Keratinocyte (primary cell): ENCODE data around the gene SNIP1. TPM values are rescaled to one million over a fixed set of nuclear protein-coding genes. Genes with fewer than 3 reads are reported as not detected.

Experiments
- DNase-seq: peaks from one replicate; pipeline ENCODE4 v3.0.0-alpha.2; 2011; ENCODE audit warnings: low read depth, missing footprints, low spot score
- FAIRE-seq: peaks from 2 replicates; lab custom pipeline; 2011; peaks lifted over from hg19 to GRCh38; lab: Jason Lieb, UNC
- H2AFZ ChIP-seq: 2 replicates; pipeline ENCODE4 v1.6.0; 2012; ENCODE audit warnings: low read length, control low read depth, inconsistent platforms; ENCODE audit not compliant: control insufficient read depth
- H3K27ac ChIP-seq: 2 replicates; pipeline ENCODE4 v1.5.1; 2011; ENCODE audit warnings: low read length; ENCODE audit not compliant: control insufficient read depth, insufficient read depth
- H3K27me3 ChIP-seq: 3 replicates; pipeline ENCODE4 v1.6.0; 2011; ENCODE audit warnings: low read length; ENCODE audit not compliant: control insufficient read depth, insufficient read depth; ENCODE audit errors: extremely low read depth
- H3K36me3 ChIP-seq, 2 experiments: 2 replicates in 1 of 2; 3 replicates in 1 of 2; pipeline ENCODE4 v1.5.1; 2011; ENCODE audit warnings: low read length in 2 of 2, mild to moderate bottlenecking in 1 of 2; ENCODE audit not compliant: control insufficient read depth in 2 of 2, insufficient read depth in 2 of 2; ENCODE audit errors: extremely low read depth in 1 of 2
- H3K4me1 ChIP-seq: 3 replicates; pipeline ENCODE4 v1.5.1; 2011; ENCODE audit warnings: low read length; ENCODE audit not compliant: control insufficient read depth, insufficient read depth; ENCODE audit errors: extremely low read depth
- H3K4me2 ChIP-seq: 3 replicates; pipeline ENCODE4 v1.6.0; 2011; ENCODE audit warnings: low read depth, low read length; ENCODE audit not compliant: control insufficient read depth, insufficient read depth; ENCODE audit errors: extremely low read depth
- H3K4me3 ChIP-seq, 3 experiments: fragments of 200-600 bp in 1 of 3; sonication (generic) in 1 of 3; 2 replicates in 2 of 3; 3 replicates in 1 of 3; pipeline ENCODE4 v1.5.1; 2011 to 2016; ENCODE audit warnings: low read length in 3 of 3, mild to moderate bottlenecking in 3 of 3, control low read depth in 2 of 3, inconsistent platforms in 1 of 3, low read depth in 1 of 3, mixed read lengths in 1 of 3, mixed run types in 1 of 3, moderate library complexity in 1 of 3; ENCODE audit not compliant: control insufficient read depth in 2 of 3, insufficient read depth in 2 of 3; ENCODE audit errors: extremely low read depth in 1 of 3
- H3K79me2 ChIP-seq: 2 replicates; pipeline ENCODE4 v1.6.0; 2012; ENCODE audit warnings: low read length; ENCODE audit not compliant: control insufficient read depth, insufficient read depth
- H3K9ac ChIP-seq: 3 replicates; pipeline ENCODE4 v1.6.0; 2011; ENCODE audit warnings: low read length; ENCODE audit not compliant: control insufficient read depth, insufficient read depth; ENCODE audit errors: extremely low read depth
- H3K9me1 ChIP-seq: 3 replicates; pipeline ENCODE4 v1.6.0; 2011; ENCODE audit warnings: low read length; ENCODE audit not compliant: control insufficient read depth, insufficient read depth; ENCODE audit errors: extremely low read depth
- H3K9me3 ChIP-seq: 2 replicates; pipeline ENCODE4 v1.5.1; 2012; ENCODE audit warnings: low read depth, low read length; ENCODE audit not compliant: control insufficient read depth
- H4K20me1 ChIP-seq: 3 replicates; pipeline ENCODE4 v1.6.0; 2011; ENCODE audit warnings: low read length; ENCODE audit not compliant: control insufficient read depth, insufficient read depth; ENCODE audit errors: extremely low read depth
- CTCF ChIP-seq, 3 experiments: IDR thresholded peaks in 1 of 3; conservative IDR thresholded peaks in 1 of 3; optimal IDR thresholded peaks in 1 of 3; 2 replicates in 2 of 3; 3 replicates in 1 of 3; pipeline versions ENCODE3 to v1.5.1; 2011; ENCODE audit warnings: low read length in 3 of 3, mild to moderate bottlenecking in 3 of 3, moderate library complexity in 2 of 3, control low read depth in 1 of 3, inconsistent platforms in 1 of 3; ENCODE audit not compliant: insufficient read depth in 2 of 3; ENCODE audit errors: extremely low read depth in 1 of 3
- EZH2 ChIP-seq: IDR thresholded peaks from one replicate; pipeline ENCODE4 v1.6.1; 2012; ENCODE audit warnings: inconsistent platforms, mild to moderate bottlenecking, low read length, moderate library complexity
- dilution Hi-C: fragments of 300-500 bp; cut with MboI; formaldehyde crosslinking; loops from one replicate; pipeline ENCODE4 v1.7.0; 2020; ENCODE audit warnings: low sequenced_read_pairs; ENCODE audit not compliant: extremely low pct_ligation_motif_present
- polyA plus RNA-seq, 5 experiments: library from polyadenylated mRNA; depleted of rRNA in 3 of 5; stranded (reverse) in 3 of 5; stranded (forward) in 1 of 5; unstranded in 1 of 5; fragments of >200 nt; gene quantifications; 1 replicate in 1 of 5; 2 replicates in 3 of 5; 3 replicates in 1 of 5; pipeline versions ENCODE4 v1.2.1 to v1.2.3, GENCODE V29; 2011 to 2012; ENCODE audit warnings: missing spikeins in 2 of 5, low read depth in 1 of 5, low replicate concordance in 1 of 5

The SNIP1 gene
- polyA plus RNA-seq, 1 donor (not counting 4 experiments of a cell fraction or from before 2014, with no cell fraction given) = 8.9 TPM

- Histone ChIP-seq H3K4me2 (no peak overlapping the region), H3K27me3 (no peaks in the 10 kb centered on the region), H4K20me1 (peaks cover 9% of the 10 kb centered on the region), H3K36me3 (peaks cover 16 to 19% of the 10 kb centered on the region in 2 experiments), H3K9me1 (peaks cover 3% of the 10 kb centered on the region), H3K4me1 (peaks cover 33% of the 10 kb centered on the region), H3K9me3 (no peaks in the 10 kb centered on the region), H3K27ac (peak overlapping the region; percentile 50), H3K9ac (no peak overlapping the region), H3K4me3 (no peak overlapping the region), H2AFZ (no peak overlapping the region), H3K79me2 (no peaks in the 10 kb centered on the region)
- FAIRE-seq = no peak
- dilution Hi-C loops = no loop called here
- TF ChIP-seq EZH2 = no peak
- no peak for DNase-seq
Observed at GRCh38 chr1:37487619-37487984, 66.5 kb downstream of the SNIP1 start.

- Histone ChIP-seq H3K9me1 (peaks cover 3% of the 10 kb centered on the region), H2AFZ (no peak overlapping the region), H3K9me3 (no peaks in the 10 kb centered on the region), H3K9ac (peak overlapping the region; percentile 2), H3K4me3 (no peak overlapping the region), H3K4me1 (peaks cover 40% of the 10 kb centered on the region), H3K36me3 (peaks cover 21 to 26% of the 10 kb centered on the region in 2 experiments), H3K27me3 (no peaks in the 10 kb centered on the region), H4K20me1 (peaks cover 15% of the 10 kb centered on the region), H3K79me2 (peaks cover 6% of the 10 kb centered on the region), H3K27ac (peak overlapping the region; percentile 50), H3K4me2 (peak overlapping the region; percentile 2)
- FAIRE-seq = peak; percentile 63
- peak; percentile 69 for DNase-seq
- TF ChIP-seq EZH2 (no peak), CTCF (optimal IDR thresholded peaks at IDR 0.05 in 1 of 3, IDR thresholded peaks at IDR 0.05 in 1 of 3, conservative IDR thresholded peaks at IDR 0.05 in 1 of 3; ENCODE audit: extremely low read depth in 1 of 3, insufficient read depth in 2 of 3, low read length in 3 of 3) (peak in 2 of 3 experiments; percentile 98)
- dilution Hi-C loops = no loop called here
Observed at GRCh38 chr1:37486680-37487618, 67.1 kb downstream of the SNIP1 start.
